ENCODE data around the gene DHX58. TPM values are rescaled to one million over a fixed set of nuclear protein-coding genes. Genes with fewer than 3 reads are reported as not detected.
A peak's percentile ranks its signal among the peaks of the same experiment; 100 is the strongest.

DHX58 gene
- total and polyA plus RNA-seq, 9 donors, result 4.2 to 8.1 (median 5.3) TPM

- H3K27me3 ChIP-seq (ENCODE audit: control insufficient read depth, insufficient read depth, low read length), result no peaks in the 10 kb centered on the region
- no peaks in the 10 kb centered on the region for H3K9me3 ChIP-seq (replicated peaks; ENCODE audit: control insufficient read depth, low read depth, low read length)
- peaks cover 26% of the 10 kb centered on the region for H3K4me1 ChIP-seq (ENCODE audit: control insufficient read depth, insufficient read depth, low read length)
- H3K36me3 ChIP-seq (ENCODE audit: control insufficient read depth, insufficient read depth, low read length), result peaks cover 53% of the 10 kb centered on the region
- DNase-seq, result no peak
- 87% methylated on average over 10 of the region's 16 CpGs for WGBS (ENCODE audit: insufficient coverage)
- H3K4me3 ChIP-seq (ENCODE audit: low read length), result no peak overlapping the region
- H3K27ac ChIP-seq (ENCODE audit: low read length), result peak overlapping the region; percentile 16
Observed at GRCh38 chr17:42130310-42130936, 17.9 kb upstream of the DHX58 start.

GRCh38 chr17:42129109-42129837 lies 16.8 kb upstream of the DHX58 start:
- Histone ChIP-seq H3K36me3 (ENCODE audit: control insufficient read depth, insufficient read depth, low read length) (peaks cover 63% of the 10 kb centered on the region), H3K9me3 (replicated peaks; ENCODE audit: control insufficient read depth, low read depth, low read length) (no peaks in the 10 kb centered on the region), H3K27me3 (ENCODE audit: control insufficient read depth, insufficient read depth, low read length) (no peaks in the 10 kb centered on the region), H3K4me1 (ENCODE audit: control insufficient read depth, insufficient read depth, low read length) (peaks cover 26% of the 10 kb centered on the region), H3K4me3 (ENCODE audit: low read length) (no peak overlapping the region), H3K27ac (ENCODE audit: low read length) (peak overlapping the region; percentile 42)
- WGBS (ENCODE audit: insufficient coverage), result 89% methylated on average over 5 of the region's 8 CpGs
- DNase-seq, result peak; percentile 72

- no peaks in the 10 kb centered on the region for H3K27me3 ChIP-seq (ENCODE audit: control insufficient read depth, insufficient read depth, low read length)
- H3K36me3 ChIP-seq (ENCODE audit: control insufficient read depth, insufficient read depth, low read length), result peaks cover 60% of the 10 kb centered on the region
- 87% methylated on average over 3 of the region's 6 CpGs for WGBS (ENCODE audit: insufficient coverage)
- H3K9me3 ChIP-seq (replicated peaks; ENCODE audit: control insufficient read depth, low read depth, low read length), result no peaks in the 10 kb centered on the region
- H3K27ac ChIP-seq (ENCODE audit: low read length), result no peak overlapping the region
- no peak overlapping the region for H3K4me3 ChIP-seq (ENCODE audit: low read length)
- DNase-seq, result no peak
- peaks cover 16% of the 10 kb centered on the region for H3K4me1 ChIP-seq (ENCODE audit: control insufficient read depth, insufficient read depth, low read length)
Observed at GRCh38 chr17:42127414-42127813, 14.9 kb upstream of the DHX58 start.

GRCh38 chr17:42126836-42127235 lies 14.3 kb upstream of the DHX58 start:
- Histone ChIP-seq H3K36me3 (ENCODE audit: control insufficient read depth, insufficient read depth, low read length) (peaks cover 60% of the 10 kb centered on the region), H3K27ac (ENCODE audit: low read length) (no peak overlapping the region), H3K27me3 (ENCODE audit: control insufficient read depth, insufficient read depth, low read length) (no peaks in the 10 kb centered on the region), H3K4me1 (ENCODE audit: control insufficient read depth, insufficient read depth, low read length) (peaks cover 21% of the 10 kb centered on the region), H3K9me3 (replicated peaks; ENCODE audit: control insufficient read depth, low read depth, low read length) (no peaks in the 10 kb centered on the region), H3K4me3 (ENCODE audit: low read length) (no peak overlapping the region)
- no peak for DNase-seq
- WGBS (ENCODE audit: insufficient coverage), result 83% methylated on average over 3 of the region's 3 CpGs

- H3K27ac ChIP-seq (ENCODE audit: low read length), result no peak overlapping the region
- no peak overlapping the region for H3K4me3 ChIP-seq (ENCODE audit: low read length)
- H3K9me3 ChIP-seq (replicated peaks; ENCODE audit: control insufficient read depth, low read depth, low read length), result no peaks in the 10 kb centered on the region
- WGBS (ENCODE audit: insufficient coverage), result 79% methylated on average over 10 of the region's 12 CpGs
- peaks cover 21% of the 10 kb centered on the region for H3K4me1 ChIP-seq (ENCODE audit: control insufficient read depth, insufficient read depth, low read length)
- H3K27me3 ChIP-seq (ENCODE audit: control insufficient read depth, insufficient read depth, low read length), result no peaks in the 10 kb centered on the region
- no peak for DNase-seq
- peaks cover 58% of the 10 kb centered on the region for H3K36me3 ChIP-seq (ENCODE audit: control insufficient read depth, insufficient read depth, low read length)
Observed at GRCh38 chr17:42125565-42125964, 13.1 kb upstream of the DHX58 start.

- Histone ChIP-seq H3K27ac (ENCODE audit: low read length) (no peak overlapping the region), H3K4me1 (ENCODE audit: control insufficient read depth, insufficient read depth, low read length) (peaks cover 23% of the 10 kb centered on the region), H3K36me3 (ENCODE audit: control insufficient read depth, insufficient read depth, low read length) (peaks cover 51% of the 10 kb centered on the region), H3K4me3 (ENCODE audit: low read length) (no peak overlapping the region), H3K9me3 (replicated peaks; ENCODE audit: control insufficient read depth, low read depth, low read length) (no peaks in the 10 kb centered on the region), H3K27me3 (ENCODE audit: control insufficient read depth, insufficient read depth, low read length) (no peaks in the 10 kb centered on the region)
- DNase-seq, result no peak
- WGBS (ENCODE audit: insufficient coverage), result 69% methylated on average over 1 of the region's 3 CpGs
Observed at GRCh38 chr17:42124256-42124655, 11.7 kb upstream of the DHX58 start.

GRCh38 chr17:42122371-42123303 lies 10.1 kb upstream of the DHX58 start, which contains the start of gene HSPB9:
Gene HSPB9, plus strand, starts transcription at chr17:42122804. Its CDS starts 47 bp downstream, at chr17:42122851.
- 49% methylated on average over 61 of the region's 61 CpGs for WGBS (ENCODE audit: insufficient coverage)
- Histone ChIP-seq H3K9me3 (replicated peaks; ENCODE audit: control insufficient read depth, low read depth, low read length) (no peaks in the 10 kb centered on the region), H3K4me3 (ENCODE audit: low read length) (no peak within 1 kb of the TSS), H3K36me3 (ENCODE audit: control insufficient read depth, insufficient read depth, low read length) (peaks cover 51% of the 10 kb centered on the region), H3K27ac (ENCODE audit: low read length) (peak within 1 kb of the TSS; percentile 32), H3K4me1 (ENCODE audit: control insufficient read depth, insufficient read depth, low read length) (peaks cover 23% of the 10 kb centered on the region), H3K27me3 (ENCODE audit: control insufficient read depth, insufficient read depth, low read length) (no peaks in the 10 kb centered on the region)
- DNase-seq, result peak; percentile 74

- H3K4me1 ChIP-seq (ENCODE audit: control insufficient read depth, insufficient read depth, low read length), result peaks cover 28% of the 10 kb centered on the region
- no peaks in the 10 kb centered on the region for H3K9me3 ChIP-seq (replicated peaks; ENCODE audit: control insufficient read depth, low read depth, low read length)
- peaks cover 54% of the 10 kb centered on the region for H3K36me3 ChIP-seq (ENCODE audit: control insufficient read depth, insufficient read depth, low read length)
- peak within 1 kb of the TSS; percentile 50 for H3K4me3 ChIP-seq (ENCODE audit: low read length)
- DNase-seq, result peak; percentile 94
- no peaks in the 10 kb centered on the region for H3K27me3 ChIP-seq (ENCODE audit: control insufficient read depth, insufficient read depth, low read length)
- H3K27ac ChIP-seq (ENCODE audit: low read length), result peak within 1 kb of the TSS; percentile 32
- WGBS (ENCODE audit: insufficient coverage), result under 1% methylated on average over 26 of the region's 57 CpGs
Observed at GRCh38 chr17:42120770-42121769, 8.6 kb upstream of the DHX58 start, which contains the start of gene KAT2A. Gene KAT2A, minus strand, starts transcription at chr17:42121367. Its CDS starts 63 bp downstream, at chr17:42121304.

GRCh38 chr17:42120161-42120769 lies 7.8 kb upstream of the DHX58 start:
- Histone ChIP-seq H3K36me3 (ENCODE audit: control insufficient read depth, insufficient read depth, low read length) (peaks cover 54% of the 10 kb centered on the region), H3K4me3 (ENCODE audit: low read length) (peak overlapping the region; percentile 50), H3K4me1 (ENCODE audit: control insufficient read depth, insufficient read depth, low read length) (peaks cover 28% of the 10 kb centered on the region), H3K27ac (ENCODE audit: low read length) (no peak overlapping the region), H3K9me3 (replicated peaks; ENCODE audit: control insufficient read depth, low read depth, low read length) (no peaks in the 10 kb centered on the region), H3K27me3 (ENCODE audit: control insufficient read depth, insufficient read depth, low read length) (no peaks in the 10 kb centered on the region)
- 40% methylated on average over 3 of the region's 7 CpGs for WGBS (ENCODE audit: insufficient coverage)
- no peak for DNase-seq
